ENCODE data around the gene B3GAT1.
"Not testable (repeated sequence)": the region's sequence is repeated elsewhere in the genome, so short reads cannot be mapped to it uniquely, and the experiment has no call there.

The B3GAT1 gene

GRCh38 chr11:134447696-134448095, 35.7 kb upstream of the B3GAT1 start:
- TF ChIP-seq CTCF (IDR thresholded peaks at IDR 0.05) (no peak), ZFX (IDR thresholded peaks at IDR 0.05; ENCODE audit: borderline replicate concordance) (no peak)

GRCh38 chr11:134445601-134446325, 33.7 kb upstream of the B3GAT1 start:
- TF ChIP-seq CTCF (IDR thresholded peaks at IDR 0.05) (no peak), ZFX (IDR thresholded peaks at IDR 0.05; ENCODE audit: borderline replicate concordance) (no peak)
- no peak overlapping the region for H3K27ac ChIP-seq

More at GRCh38 chr11:134447696-134448095, 35.7 kb upstream of the B3GAT1 start:
- H3K27ac ChIP-seq = no peak overlapping the region

DNA sequence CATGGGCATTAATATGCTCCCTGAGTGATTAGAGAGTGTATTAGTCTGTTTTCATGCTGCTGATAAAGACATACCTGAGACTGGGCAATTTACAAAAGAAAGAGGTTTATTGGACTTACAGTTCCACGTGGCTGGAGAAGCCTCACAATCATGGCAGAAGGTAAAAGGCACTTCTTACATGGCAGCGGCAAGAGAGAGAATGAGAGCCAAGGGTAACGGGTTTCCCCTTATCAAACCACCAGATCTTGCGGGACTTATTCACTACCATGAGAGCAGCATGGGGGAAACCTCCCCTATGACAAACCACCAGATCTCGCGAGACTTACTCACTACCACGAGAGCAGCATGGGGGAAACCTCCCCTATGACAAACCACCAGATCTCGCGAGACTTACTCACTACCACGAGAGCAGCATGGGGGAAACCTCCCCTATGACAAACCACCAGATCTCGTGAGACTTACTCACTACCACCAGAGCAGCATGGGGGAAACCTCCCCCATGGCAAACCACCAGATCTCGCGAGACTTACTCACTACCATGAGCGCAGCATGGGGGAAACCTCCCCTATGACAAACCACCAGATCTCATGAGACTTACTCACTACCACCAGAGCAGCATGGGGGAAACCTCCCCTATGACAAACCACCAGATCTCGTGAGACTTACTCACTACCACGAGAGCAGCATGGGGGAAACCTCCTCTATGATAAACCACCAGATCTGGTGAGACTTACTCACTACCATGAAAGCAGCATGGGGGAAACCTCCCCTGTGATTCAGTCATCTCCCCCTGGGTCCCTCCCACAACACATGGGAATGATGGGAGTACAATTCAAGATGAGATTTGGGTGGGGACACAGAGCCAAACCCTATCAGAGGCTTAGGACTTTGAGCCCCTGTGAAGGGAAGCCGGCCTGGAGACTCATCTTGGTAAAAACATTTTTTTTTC, 32.4 kb upstream of the B3GAT1 start:
- not testable (repeated sequence) for H3K27ac ChIP-seq

DNA sequence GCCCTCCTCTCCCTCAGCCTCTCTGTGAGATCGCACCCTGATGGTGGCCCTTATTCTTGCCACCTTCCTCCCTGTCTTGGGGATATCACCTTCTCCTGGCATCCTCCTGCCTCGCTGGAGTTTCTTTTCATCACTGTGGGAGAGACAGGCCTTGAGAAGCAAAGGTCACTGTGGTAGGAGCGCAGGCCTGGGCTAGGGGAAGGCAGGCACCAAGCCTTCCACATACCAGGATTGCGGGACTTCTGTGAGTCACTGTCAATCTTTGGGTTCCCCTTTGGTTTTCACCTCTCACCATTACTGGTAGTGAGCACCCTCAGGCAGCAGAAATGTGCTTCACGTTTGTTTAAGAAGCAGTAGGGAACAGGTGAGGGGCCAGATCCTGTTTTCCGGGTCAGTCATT, 31.2 kb upstream of the B3GAT1 start:
- no peak overlapping the region for H3K27ac ChIP-seq
- TF ChIP-seq CTCF (IDR thresholded peaks at IDR 0.05) (no peak), ZFX (IDR thresholded peaks at IDR 0.05; ENCODE audit: borderline replicate concordance) (no peak)

- H3K27ac ChIP-seq = no peak overlapping the region
- TF ChIP-seq ZFX (IDR thresholded peaks at IDR 0.05; ENCODE audit: borderline replicate concordance) = no peak
- TF ChIP-seq CTCF (IDR thresholded peaks at IDR 0.05) = no peak
Observed at GRCh38 chr11:134442246-134442645, 30.2 kb upstream of the B3GAT1 start.

GRCh38 chr11:134441706-134442105, 29.7 kb upstream of the B3GAT1 start:
- H3K27ac ChIP-seq = no peak overlapping the region
- TF ChIP-seq CTCF (IDR thresholded peaks at IDR 0.05) = no peak
- TF ChIP-seq ZFX (IDR thresholded peaks at IDR 0.05; ENCODE audit: borderline replicate concordance) = no peak

DNA sequence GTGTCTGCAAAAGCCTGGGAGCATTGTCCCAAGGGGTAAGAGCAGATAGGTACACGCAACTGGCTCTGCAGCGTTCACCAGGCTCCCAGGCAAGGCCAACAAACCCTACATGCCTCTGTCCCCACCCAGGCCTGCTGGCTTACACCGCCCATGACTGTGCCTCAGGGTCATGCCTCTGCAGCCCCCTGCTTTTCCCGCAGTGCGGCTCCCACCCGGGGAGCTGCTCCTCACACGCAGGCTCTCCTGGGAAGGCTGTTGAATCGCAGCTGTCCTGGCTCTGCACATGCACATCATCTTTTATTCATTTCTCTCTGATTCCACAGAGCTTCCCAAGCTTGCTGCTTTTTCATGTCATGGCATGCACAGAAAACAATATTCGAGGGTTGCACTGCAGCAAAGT, 29.2 kb upstream of the B3GAT1 start:
- no peak for TF ChIP-seq CTCF (IDR thresholded peaks at IDR 0.05)
- TF ChIP-seq ZFX (IDR thresholded peaks at IDR 0.05; ENCODE audit: borderline replicate concordance) = no peak
- H3K27ac ChIP-seq = no peak overlapping the region
